ENCODE measurements around the gene CYP4X1.
"Not testable (repeated sequence)": the region's sequence is repeated elsewhere in the genome, so short reads cannot be mapped to it uniquely, and the experiment has no call there.

Gene CYP4X1, protein sequence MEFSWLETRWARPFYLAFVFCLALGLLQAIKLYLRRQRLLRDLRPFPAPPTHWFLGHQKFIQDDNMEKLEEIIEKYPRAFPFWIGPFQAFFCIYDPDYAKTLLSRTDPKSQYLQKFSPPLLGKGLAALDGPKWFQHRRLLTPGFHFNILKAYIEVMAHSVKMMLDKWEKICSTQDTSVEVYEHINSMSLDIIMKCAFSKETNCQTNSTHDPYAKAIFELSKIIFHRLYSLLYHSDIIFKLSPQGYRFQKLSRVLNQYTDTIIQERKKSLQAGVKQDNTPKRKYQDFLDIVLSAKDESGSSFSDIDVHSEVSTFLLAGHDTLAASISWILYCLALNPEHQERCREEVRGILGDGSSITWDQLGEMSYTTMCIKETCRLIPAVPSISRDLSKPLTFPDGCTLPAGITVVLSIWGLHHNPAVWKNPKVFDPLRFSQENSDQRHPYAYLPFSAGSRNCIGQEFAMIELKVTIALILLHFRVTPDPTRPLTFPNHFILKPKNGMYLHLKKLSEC

DNA sequence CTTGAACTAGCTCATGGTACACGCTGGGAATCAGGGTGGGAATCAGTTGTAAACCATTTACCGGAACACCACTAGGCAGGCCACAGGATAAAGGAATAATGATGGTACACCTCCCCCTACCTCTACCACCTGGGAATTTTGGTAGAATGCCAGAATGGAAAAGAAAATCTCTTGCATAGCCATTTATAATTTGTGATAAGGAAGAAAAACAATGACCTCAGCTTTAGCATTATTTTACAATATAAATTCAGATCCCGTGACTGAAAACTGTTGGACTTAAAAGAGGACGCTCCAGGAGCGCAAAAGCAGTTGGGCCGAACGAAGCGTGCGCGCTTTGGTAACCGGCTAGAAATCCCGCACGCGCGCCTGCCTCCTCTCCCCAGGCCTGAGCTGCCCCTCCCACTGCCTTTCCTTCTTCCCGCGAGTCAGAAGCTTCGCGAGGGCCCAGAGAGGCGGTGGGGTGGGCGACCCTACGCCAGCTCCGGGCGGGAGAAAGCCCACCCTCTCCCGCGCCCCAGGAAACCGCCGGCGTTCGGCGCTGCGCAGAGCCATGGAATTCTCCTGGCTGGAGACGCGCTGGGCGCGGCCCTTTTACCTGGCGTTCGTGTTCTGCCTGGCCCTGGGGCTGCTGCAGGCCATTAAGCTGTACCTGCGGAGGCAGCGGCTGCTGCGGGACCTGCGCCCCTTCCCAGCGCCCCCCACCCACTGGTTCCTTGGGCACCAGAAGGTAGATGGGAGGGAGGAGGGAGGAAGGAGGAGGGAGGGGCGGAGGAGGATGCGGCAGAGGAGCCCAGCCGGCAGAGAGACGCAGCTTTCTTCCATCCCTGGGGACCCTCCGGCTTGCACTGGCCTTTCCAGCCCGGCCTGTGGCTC lies at the start of gene CYP4X1:
Gene CYP4X1 (plus strand): TSS at position 402 of the 873 bp plus-strand sequence. CDS start 149 bp downstream, at position 551.
- H3K9me3 Mint-ChIP-seq, result no peaks in the 10 kb centered on the region
- no peak within 1 kb of the TSS for H3K4me3 Mint-ChIP-seq
- no peaks in the 10 kb centered on the region for H3K36me3 Mint-ChIP-seq (ENCODE audit: low read depth)
- peaks cover 32% of the 10 kb centered on the region for H3K27me3 Mint-ChIP-seq (ENCODE audit: low read depth)
- peaks cover 2% of the 10 kb centered on the region for H3K4me1 Mint-ChIP-seq (ENCODE audit: low read depth)
- H3K27ac Mint-ChIP-seq, result no peak within 1 kb of the TSS

DNA sequence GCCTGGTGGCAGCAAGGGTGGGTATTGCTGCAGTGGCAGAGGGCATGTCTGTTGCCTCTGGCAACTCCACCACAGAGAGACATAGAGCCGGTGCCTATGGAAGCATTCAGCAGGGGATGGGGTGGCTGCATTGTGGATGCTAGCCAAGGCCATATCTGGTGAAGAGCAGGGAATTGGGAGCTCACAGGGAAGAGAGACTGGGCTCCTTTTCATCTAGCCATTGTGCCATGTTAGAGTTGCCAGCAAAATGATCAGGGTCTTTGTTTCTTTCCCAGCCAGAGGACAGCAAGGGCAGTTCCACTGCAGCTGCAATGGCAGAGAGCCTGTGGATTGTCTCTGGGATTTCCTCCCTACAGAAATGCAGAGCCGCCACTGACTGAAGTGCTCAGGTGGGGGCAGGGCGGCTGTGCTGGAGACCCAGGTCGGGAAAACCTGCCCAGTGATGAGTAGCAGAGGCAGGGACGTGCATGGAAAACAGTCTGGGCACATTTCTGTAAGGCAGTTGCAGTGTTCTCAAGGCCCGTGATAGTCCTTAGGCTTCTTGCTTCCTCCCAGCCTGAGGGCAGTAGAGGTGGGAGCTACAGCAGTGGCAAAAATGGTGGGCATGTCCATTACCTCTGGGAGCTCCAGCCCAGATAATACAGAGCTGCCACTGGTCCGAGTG lies 40.2 kb upstream of the CYP4X1 start:
- H3K36me3 Mint-ChIP-seq (ENCODE audit: low read depth), result no peaks in the 10 kb centered on the region
- no peak overlapping the region for H3K4me3 Mint-ChIP-seq
- no peak overlapping the region for H3K27ac Mint-ChIP-seq
- peaks cover 23% of the 10 kb centered on the region for H3K27me3 Mint-ChIP-seq (ENCODE audit: low read depth)
- no peaks in the 10 kb centered on the region for H3K4me1 Mint-ChIP-seq (ENCODE audit: low read depth)
- H3K9me3 Mint-ChIP-seq, result peaks cover 3% of the 10 kb centered on the region

DNA sequence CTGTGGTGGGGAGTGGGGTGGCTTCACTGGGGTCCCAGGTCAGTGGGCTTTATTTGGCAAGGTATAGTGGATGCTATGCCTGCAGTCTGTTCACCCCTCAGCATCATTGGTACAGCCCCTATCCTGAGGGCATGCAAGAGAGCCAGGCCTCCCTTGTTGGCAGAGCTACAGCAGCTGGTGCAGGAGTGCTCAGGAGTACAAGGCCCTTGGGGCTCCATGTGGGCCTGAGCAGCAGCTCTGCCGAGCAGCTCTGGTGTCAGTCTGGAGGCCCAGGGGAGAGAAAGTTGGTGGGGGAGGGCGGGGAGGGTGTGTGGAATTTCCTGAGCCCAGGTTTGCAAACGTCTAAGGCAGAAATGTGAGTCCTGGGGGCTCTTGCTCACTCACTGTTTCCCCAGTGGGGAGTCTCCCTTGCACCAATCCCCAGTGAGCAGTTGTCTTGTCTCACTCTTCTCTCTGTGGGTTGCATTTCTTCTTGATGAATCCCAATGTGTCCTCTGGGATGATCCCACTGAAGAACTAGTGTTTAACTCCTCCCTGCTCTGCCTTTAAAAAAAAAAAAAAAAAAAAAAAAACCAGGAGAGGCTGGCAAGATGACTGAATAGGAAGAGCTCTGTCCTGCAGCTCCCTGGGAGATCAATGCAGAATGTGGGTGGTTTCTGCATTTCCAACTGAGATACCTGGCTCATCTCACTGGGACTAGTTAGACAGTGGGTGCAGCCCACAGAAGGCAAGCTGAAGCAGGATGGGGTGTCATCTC lies 39.5 kb upstream of the CYP4X1 start:
- peaks cover 3% of the 10 kb centered on the region for H3K9me3 Mint-ChIP-seq
- H3K4me1 Mint-ChIP-seq (ENCODE audit: low read depth), result no peaks in the 10 kb centered on the region
- peaks cover 20% of the 10 kb centered on the region for H3K27me3 Mint-ChIP-seq (ENCODE audit: low read depth)
- no peak overlapping the region for H3K4me3 Mint-ChIP-seq
- no peaks in the 10 kb centered on the region for H3K36me3 Mint-ChIP-seq (ENCODE audit: low read depth)
- no peak overlapping the region for H3K27ac Mint-ChIP-seq

DNA sequence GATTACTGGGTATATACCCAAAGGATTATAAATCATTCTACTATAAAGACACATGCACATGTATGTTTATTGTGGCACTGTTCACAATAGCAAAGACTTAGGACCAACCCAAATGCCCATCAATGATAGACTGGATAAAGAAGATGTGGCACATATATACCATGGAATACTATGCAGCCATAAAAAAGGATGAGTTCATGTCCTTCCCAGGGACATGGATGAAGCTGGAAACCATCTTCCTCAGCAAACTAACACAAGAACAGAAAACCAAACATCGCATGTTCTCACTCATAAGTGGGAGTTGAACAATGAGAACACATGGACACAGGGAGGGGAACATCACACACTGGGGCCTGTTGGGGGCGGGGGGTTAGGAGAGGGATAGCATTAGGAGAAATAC lies 32.9 kb upstream of the CYP4X1 start:
- not testable (repeated sequence) for H3K4me3 Mint-ChIP-seq; H3K36me3 Mint-ChIP-seq (ENCODE audit: low read depth); H3K27ac Mint-ChIP-seq; H3K4me1 Mint-ChIP-seq (ENCODE audit: low read depth); H3K9me3 Mint-ChIP-seq
- H3K27me3 Mint-ChIP-seq (ENCODE audit: low read depth), result peaks cover 26% of the 10 kb centered on the region

GRCh38 chr1:46991083-46991923 lies 32.2 kb upstream of the CYP4X1 start:
- Mint-ChIP-seq H3K27ac (no peak overlapping the region), H3K9me3 (no peaks in the 10 kb centered on the region), H3K27me3 (ENCODE audit: low read depth) (peaks cover 21% of the 10 kb centered on the region), H3K4me3 (no peak overlapping the region), H3K4me1 (ENCODE audit: low read depth) (no peaks in the 10 kb centered on the region), H3K36me3 (ENCODE audit: low read depth) (no peaks in the 10 kb centered on the region)

DNA sequence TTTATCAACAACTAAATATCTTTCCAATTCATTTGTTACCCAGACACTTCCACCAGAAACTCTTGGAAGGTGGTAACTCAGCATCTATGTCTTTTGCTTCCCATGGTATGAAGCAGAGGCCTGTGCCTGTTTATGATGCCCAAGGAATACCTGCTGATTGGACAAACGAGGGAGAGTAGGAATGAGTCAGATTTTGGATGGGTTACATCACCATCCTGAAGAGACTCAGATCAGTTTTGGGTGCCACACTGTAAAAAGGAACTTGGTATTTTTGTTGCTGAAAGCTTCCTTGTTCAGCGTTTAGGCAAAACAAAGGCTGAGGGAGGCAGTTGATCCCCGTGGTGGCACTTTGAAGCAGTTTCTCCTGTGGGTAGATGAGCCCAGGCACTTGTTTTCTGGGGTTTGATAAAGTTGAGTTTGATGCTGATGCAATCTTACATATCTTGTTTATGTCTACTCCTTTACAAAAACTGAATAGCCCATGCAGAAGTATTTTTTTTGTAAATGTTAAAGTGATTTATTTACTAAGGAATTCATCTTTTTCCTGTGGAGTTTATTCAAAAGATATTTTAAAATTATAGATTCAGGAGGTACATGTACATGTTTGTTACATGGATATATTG lies 26.7 kb upstream of the CYP4X1 start:
- peaks cover 22% of the 10 kb centered on the region for H3K27me3 Mint-ChIP-seq (ENCODE audit: low read depth)
- no peaks in the 10 kb centered on the region for H3K4me1 Mint-ChIP-seq (ENCODE audit: low read depth)
- H3K9me3 Mint-ChIP-seq, result no peaks in the 10 kb centered on the region
- no peaks in the 10 kb centered on the region for H3K36me3 Mint-ChIP-seq (ENCODE audit: low read depth)
- no peak overlapping the region for H3K27ac Mint-ChIP-seq
- H3K4me3 Mint-ChIP-seq, result no peak overlapping the region

DNA sequence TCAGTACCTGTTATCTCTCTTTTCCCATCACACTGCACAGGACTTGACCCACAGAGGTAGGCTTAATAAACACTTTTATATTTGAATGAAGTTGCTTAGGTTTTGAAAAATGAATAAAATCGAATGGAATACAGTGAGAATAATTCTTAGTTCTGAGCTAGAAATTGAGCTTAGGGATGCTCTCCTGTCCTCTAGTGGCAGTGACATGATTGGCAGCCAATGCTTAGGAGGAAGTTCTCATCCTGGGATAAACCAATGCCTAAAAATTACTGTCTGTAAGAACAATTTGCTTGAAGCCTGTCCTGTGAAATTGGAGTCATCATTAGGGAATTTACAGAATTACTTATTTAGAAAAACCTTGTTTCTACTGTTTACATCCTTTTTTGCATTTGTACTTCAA lies 21.3 kb upstream of the CYP4X1 start:
- Mint-ChIP-seq H3K4me3 (no peak overlapping the region), H3K9me3 (no peaks in the 10 kb centered on the region), H3K27me3 (ENCODE audit: low read depth) (peaks cover 19% of the 10 kb centered on the region), H3K4me1 (ENCODE audit: low read depth) (peaks cover 4% of the 10 kb centered on the region), H3K27ac (no peak overlapping the region), H3K36me3 (ENCODE audit: low read depth) (no peaks in the 10 kb centered on the region)

DNA sequence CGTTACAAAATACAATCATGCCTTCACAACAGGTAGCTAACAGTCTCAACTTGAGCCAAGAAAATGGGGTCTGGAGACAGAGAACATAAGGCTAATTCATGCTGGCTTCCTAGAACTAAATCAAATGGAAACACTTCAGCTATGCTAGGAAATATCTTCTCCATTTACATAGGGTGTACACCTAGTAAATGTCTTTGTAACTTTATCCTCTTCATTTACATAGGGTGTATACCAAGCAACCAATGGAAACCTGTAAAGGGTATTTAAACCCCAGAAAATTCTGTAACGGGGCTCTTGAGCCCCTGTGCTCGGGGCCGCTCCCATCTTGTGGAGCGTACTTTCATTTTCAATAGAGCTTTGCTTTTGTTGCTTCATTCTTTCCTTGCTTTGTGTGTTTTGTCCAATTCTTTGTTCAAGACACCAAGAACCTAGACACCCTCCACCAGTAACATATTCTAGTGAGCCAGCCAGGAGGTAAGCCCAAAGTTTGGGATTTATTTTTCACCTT lies 19.5 kb upstream of the CYP4X1 start:
- H3K27me3 Mint-ChIP-seq (ENCODE audit: low read depth), result peaks cover 17% of the 10 kb centered on the region
- H3K27ac Mint-ChIP-seq, result no peak overlapping the region
- no peaks in the 10 kb centered on the region for H3K36me3 Mint-ChIP-seq (ENCODE audit: low read depth)
- H3K9me3 Mint-ChIP-seq, result no peaks in the 10 kb centered on the region
- H3K4me1 Mint-ChIP-seq (ENCODE audit: low read depth), result peaks cover 4% of the 10 kb centered on the region
- H3K4me3 Mint-ChIP-seq, result no peak overlapping the region

GRCh38 chr1:47006437-47006836 lies 17.0 kb upstream of the CYP4X1 start:
- H3K27me3 Mint-ChIP-seq (ENCODE audit: low read depth), result peaks cover 12% of the 10 kb centered on the region
- H3K9me3 Mint-ChIP-seq; H3K4me3 Mint-ChIP-seq; H3K4me1 Mint-ChIP-seq (ENCODE audit: low read depth); H3K36me3 Mint-ChIP-seq (ENCODE audit: low read depth); H3K27ac Mint-ChIP-seq: not testable (repeated sequence)

DNA sequence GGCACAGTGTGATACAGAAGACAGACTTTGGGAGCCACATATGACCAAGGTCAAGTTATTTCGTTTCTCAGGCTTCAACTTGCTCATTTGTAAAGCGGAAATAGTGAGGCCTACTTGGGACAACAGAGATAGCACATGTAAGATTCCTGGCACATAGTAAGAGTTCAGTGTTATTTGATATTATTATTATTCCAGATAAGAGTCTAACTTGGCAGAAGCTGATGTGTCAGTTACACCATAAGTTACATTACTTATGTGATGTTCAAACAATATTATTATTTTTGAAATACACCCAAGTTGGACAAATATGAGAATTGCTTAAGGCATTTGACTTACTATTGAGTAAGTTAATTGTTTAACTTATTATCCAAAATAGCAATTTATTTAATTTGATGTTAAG lies 10.2 kb upstream of the CYP4X1 start:
- H3K27me3 Mint-ChIP-seq (ENCODE audit: low read depth), result peaks cover 15% of the 10 kb centered on the region

GRCh38 chr1:47021070-47021469 lies 2.4 kb upstream of the CYP4X1 start:
- Mint-ChIP-seq H3K36me3 (ENCODE audit: low read depth) (no peaks in the 10 kb centered on the region), H3K27ac (no peak overlapping the region), H3K4me3 (no peak overlapping the region), H3K4me1 (ENCODE audit: low read depth) (peaks cover 2% of the 10 kb centered on the region), H3K27me3 (ENCODE audit: low read depth) (peaks cover 28% of the 10 kb centered on the region), H3K9me3 (no peaks in the 10 kb centered on the region)

More for the DNA sequence above, 10.2 kb upstream of the CYP4X1 start:
- no peaks in the 10 kb centered on the region for H3K9me3 Mint-ChIP-seq
- H3K4me3 Mint-ChIP-seq, result no peak overlapping the region
- no peaks in the 10 kb centered on the region for H3K36me3 Mint-ChIP-seq (ENCODE audit: low read depth)
- no peak overlapping the region for H3K27ac Mint-ChIP-seq
- no peaks in the 10 kb centered on the region for H3K4me1 Mint-ChIP-seq (ENCODE audit: low read depth)

- Mint-ChIP-seq H3K36me3 (ENCODE audit: low read depth) (no peaks in the 10 kb centered on the region), H3K27ac (no peak overlapping the region), H3K27me3 (ENCODE audit: low read depth) (peaks cover 35% of the 10 kb centered on the region), H3K4me3 (no peak overlapping the region), H3K9me3 (no peaks in the 10 kb centered on the region), H3K4me1 (ENCODE audit: low read depth) (peaks cover 2% of the 10 kb centered on the region)
These were observed 802 bp downstream of the CYP4X1 start for GRCh38 chr1:47024141-47024801.

All from T-helper 1 cell treated with Interleukin-12 subunit alpha and Interleukin-12 subunit beta and Interleukin-4 antibody, amounts not matched to agents 30 μg/mL and 1 μg/mL, for 36 hours (primary cell).